ENCODE measurements around the gene BMP7.

BMP7 gene

DNA sequence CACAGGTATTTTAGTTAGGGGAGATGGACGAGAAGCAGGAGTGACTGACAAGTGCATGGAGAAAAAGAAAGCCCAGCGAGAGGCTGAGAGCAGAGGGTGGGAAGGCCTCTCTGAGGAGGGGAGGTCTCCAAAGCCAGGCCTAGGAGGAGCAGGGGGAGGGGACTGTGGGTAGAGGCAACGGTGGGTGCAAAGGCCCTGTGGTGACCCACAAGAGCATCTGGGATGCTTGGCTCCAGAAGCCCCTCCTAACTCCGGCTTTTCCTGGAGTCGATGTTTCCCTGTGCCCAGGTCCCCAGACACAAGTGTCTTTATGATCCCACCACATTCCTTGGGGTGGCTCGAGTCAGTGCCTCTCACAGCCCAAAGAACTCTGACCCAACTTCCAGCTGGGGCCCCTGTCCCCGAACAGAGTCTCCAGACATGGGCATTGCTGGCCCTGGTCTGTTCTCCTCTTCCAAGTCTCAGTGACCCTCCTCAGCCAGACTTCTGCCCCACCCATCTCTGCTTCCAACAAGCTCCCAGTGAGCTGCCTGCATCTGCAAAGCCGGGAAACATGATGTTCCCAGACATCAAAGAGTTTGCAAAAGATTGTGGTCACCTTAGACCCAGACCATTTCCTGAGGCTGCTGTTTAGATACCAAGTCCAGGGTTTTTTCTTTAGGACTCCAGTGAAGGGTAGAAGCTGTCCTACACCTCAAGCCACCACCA is 11.1 kb upstream of the BMP7 start:
- Histone ChIP-seq H3K27me3 (replicated peaks; ENCODE audit: control insufficient read depth, insufficient read depth, low read length, poor library complexity, severe bottlenecking) (no peaks in the 10 kb centered on the region), H3K4me3 (ENCODE audit: insufficient read depth, low read depth, low read length, poor library complexity, severe bottlenecking) (no peak overlapping the region), H3K9me3 (ENCODE audit: control insufficient read depth, low read length) (no peaks in the 10 kb centered on the region), H3K27ac (ENCODE audit: insufficient read depth, low read length, poor library complexity, severe bottlenecking) (no peak overlapping the region), H3K4me1 (ENCODE audit: control insufficient read depth, insufficient read depth, low read length, poor library complexity, severe bottlenecking) (no peaks in the 10 kb centered on the region), H3K36me3 (ENCODE audit: control insufficient read depth, insufficient read depth, low read length) (no peaks in the 10 kb centered on the region)
- DNase-seq = no peak

DNA sequence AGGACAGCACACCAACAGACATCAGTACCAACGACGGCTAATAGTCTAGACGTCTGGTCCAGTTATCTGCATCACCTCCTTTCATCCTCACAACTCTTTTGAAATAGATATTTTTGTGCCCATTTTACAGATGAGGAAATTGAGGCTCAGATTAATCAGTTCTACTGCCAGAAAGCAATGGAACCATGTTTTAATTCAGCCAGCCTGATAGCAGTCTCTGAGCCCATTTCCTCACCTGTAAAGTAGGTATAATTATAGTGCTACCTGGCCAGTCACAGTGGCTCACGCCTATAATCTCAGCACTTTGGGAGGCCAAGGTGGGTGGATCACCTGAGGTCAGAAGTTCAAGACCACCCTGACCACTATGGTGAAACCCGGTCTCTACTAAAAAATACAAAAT is 9.8 kb upstream of the BMP7 start:
- Histone ChIP-seq H3K9me3 (ENCODE audit: control insufficient read depth, low read length) (no peaks in the 10 kb centered on the region), H3K4me1 (ENCODE audit: control insufficient read depth, insufficient read depth, low read length, poor library complexity, severe bottlenecking) (no peaks in the 10 kb centered on the region), H3K4me3 (ENCODE audit: insufficient read depth, low read depth, low read length, poor library complexity, severe bottlenecking) (no peak overlapping the region), H3K27ac (ENCODE audit: insufficient read depth, low read length, poor library complexity, severe bottlenecking) (no peak overlapping the region), H3K36me3 (ENCODE audit: control insufficient read depth, insufficient read depth, low read length) (no peaks in the 10 kb centered on the region), H3K27me3 (replicated peaks; ENCODE audit: control insufficient read depth, insufficient read depth, low read length, poor library complexity, severe bottlenecking) (no peaks in the 10 kb centered on the region)
- DNase-seq = no peak

DNA sequence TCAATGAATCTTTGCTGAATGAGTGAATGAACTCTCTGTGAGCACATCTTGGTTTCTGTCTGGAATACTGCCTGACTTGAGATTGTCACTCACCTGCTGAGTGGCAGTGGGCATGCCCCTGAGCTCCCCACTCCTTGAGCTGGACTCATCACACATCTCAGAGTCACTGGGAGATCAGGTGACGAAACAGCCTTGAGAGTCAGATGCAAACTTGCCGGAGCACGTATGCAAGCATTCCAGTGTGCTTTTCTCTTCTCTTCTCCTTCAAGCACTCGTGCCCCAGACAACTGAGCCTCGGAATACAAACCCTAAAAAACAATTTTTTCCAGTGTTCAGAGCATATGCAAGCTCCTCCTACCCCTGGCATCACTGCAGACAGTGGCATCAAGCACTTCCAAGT is 9.4 kb upstream of the BMP7 start:
- H3K27me3 ChIP-seq (replicated peaks; ENCODE audit: control insufficient read depth, insufficient read depth, low read length, poor library complexity, severe bottlenecking) = no peaks in the 10 kb centered on the region
- no peak overlapping the region for H3K4me3 ChIP-seq (ENCODE audit: insufficient read depth, low read depth, low read length, poor library complexity, severe bottlenecking)
- H3K27ac ChIP-seq (ENCODE audit: insufficient read depth, low read length, poor library complexity, severe bottlenecking) = no peak overlapping the region
- DNase-seq = no peak
- no peaks in the 10 kb centered on the region for H3K9me3 ChIP-seq (ENCODE audit: control insufficient read depth, low read length)
- H3K4me1 ChIP-seq (ENCODE audit: control insufficient read depth, insufficient read depth, low read length, poor library complexity, severe bottlenecking) = no peaks in the 10 kb centered on the region
- no peaks in the 10 kb centered on the region for H3K36me3 ChIP-seq (ENCODE audit: control insufficient read depth, insufficient read depth, low read length)

DNA sequence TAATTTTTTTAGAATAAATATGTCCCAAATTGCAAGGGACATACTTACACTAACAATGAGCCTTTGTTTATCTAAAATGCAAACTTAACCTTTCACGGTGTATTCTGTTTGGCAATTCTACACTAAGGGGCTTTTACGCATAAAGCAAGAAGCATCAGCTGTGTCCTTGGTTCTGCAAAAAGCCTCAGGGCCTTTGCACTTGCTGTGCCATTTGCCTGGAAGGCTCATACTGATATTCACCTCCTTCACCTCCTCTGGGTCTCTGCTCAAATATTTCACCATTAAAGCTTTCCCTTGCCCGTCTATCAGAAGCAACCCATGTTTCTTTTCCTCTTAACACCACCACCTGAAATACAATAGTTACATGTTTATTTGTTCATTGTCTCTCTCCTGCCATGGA is 8.9 kb upstream of the BMP7 start:
- Histone ChIP-seq H3K4me1 (ENCODE audit: control insufficient read depth, insufficient read depth, low read length, poor library complexity, severe bottlenecking) (no peaks in the 10 kb centered on the region), H3K36me3 (ENCODE audit: control insufficient read depth, insufficient read depth, low read length) (no peaks in the 10 kb centered on the region), H3K9me3 (ENCODE audit: control insufficient read depth, low read length) (no peaks in the 10 kb centered on the region), H3K4me3 (ENCODE audit: insufficient read depth, low read depth, low read length, poor library complexity, severe bottlenecking) (no peak overlapping the region), H3K27me3 (replicated peaks; ENCODE audit: control insufficient read depth, insufficient read depth, low read length, poor library complexity, severe bottlenecking) (no peaks in the 10 kb centered on the region), H3K27ac (ENCODE audit: insufficient read depth, low read length, poor library complexity, severe bottlenecking) (no peak overlapping the region)
- DNase-seq = no peak

DNA sequence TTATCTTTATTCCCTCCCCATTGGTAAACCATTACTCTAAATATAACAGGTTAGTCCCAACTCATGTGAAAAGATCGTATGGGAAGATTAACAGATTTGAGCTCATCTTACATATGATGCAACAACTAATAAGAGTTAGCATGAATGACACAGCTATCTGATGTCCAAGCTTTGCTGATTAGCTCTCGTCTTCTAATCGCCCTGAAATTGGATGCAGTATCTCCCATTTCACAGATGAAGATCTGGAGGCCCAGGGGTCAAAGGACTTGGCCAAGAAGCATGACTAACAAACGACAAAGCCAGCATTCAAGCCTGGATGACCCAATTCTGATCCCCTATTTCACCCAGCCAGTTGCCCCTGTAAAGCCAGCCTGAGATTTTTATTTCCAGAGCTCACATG is 8.4 kb upstream of the BMP7 start:
- DNase-seq = no peak
- no peaks in the 10 kb centered on the region for H3K27me3 ChIP-seq (replicated peaks; ENCODE audit: control insufficient read depth, insufficient read depth, low read length, poor library complexity, severe bottlenecking)
- no peaks in the 10 kb centered on the region for H3K4me1 ChIP-seq (ENCODE audit: control insufficient read depth, insufficient read depth, low read length, poor library complexity, severe bottlenecking)
- no peaks in the 10 kb centered on the region for H3K9me3 ChIP-seq (ENCODE audit: control insufficient read depth, low read length)
- H3K27ac ChIP-seq (ENCODE audit: insufficient read depth, low read length, poor library complexity, severe bottlenecking) = no peak overlapping the region
- no peak overlapping the region for H3K4me3 ChIP-seq (ENCODE audit: insufficient read depth, low read depth, low read length, poor library complexity, severe bottlenecking)
- H3K36me3 ChIP-seq (ENCODE audit: control insufficient read depth, insufficient read depth, low read length) = no peaks in the 10 kb centered on the region

DNA sequence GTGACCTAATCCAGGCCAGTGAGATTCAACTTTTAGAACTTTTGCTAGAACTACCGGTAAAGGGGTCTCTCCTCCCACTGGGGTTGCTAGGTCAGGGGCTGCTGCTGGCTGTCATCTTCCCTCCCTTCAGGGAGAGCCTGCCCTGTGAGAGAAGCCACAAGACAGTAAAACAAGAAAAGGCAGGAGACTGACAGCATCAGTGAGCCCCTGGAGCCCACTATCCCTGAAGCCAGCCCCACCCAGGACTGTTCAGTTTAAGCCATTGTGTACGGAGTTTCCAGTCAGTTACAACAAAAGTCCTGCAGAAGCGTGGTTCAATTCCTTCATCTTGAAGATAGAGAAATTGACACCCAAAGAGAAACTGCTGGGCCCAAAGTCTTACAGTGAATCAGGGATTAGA is 7.9 kb upstream of the BMP7 start:
- H3K27ac ChIP-seq (ENCODE audit: insufficient read depth, low read length, poor library complexity, severe bottlenecking) = no peak overlapping the region
- H3K36me3 ChIP-seq (ENCODE audit: control insufficient read depth, insufficient read depth, low read length) = no peaks in the 10 kb centered on the region
- H3K4me1 ChIP-seq (ENCODE audit: control insufficient read depth, insufficient read depth, low read length, poor library complexity, severe bottlenecking) = no peaks in the 10 kb centered on the region
- no peaks in the 10 kb centered on the region for H3K9me3 ChIP-seq (ENCODE audit: control insufficient read depth, low read length)
- H3K27me3 ChIP-seq (replicated peaks; ENCODE audit: control insufficient read depth, insufficient read depth, low read length, poor library complexity, severe bottlenecking) = no peaks in the 10 kb centered on the region
- no peak overlapping the region for H3K4me3 ChIP-seq (ENCODE audit: insufficient read depth, low read depth, low read length, poor library complexity, severe bottlenecking)
- no peak for DNase-seq

DNA sequence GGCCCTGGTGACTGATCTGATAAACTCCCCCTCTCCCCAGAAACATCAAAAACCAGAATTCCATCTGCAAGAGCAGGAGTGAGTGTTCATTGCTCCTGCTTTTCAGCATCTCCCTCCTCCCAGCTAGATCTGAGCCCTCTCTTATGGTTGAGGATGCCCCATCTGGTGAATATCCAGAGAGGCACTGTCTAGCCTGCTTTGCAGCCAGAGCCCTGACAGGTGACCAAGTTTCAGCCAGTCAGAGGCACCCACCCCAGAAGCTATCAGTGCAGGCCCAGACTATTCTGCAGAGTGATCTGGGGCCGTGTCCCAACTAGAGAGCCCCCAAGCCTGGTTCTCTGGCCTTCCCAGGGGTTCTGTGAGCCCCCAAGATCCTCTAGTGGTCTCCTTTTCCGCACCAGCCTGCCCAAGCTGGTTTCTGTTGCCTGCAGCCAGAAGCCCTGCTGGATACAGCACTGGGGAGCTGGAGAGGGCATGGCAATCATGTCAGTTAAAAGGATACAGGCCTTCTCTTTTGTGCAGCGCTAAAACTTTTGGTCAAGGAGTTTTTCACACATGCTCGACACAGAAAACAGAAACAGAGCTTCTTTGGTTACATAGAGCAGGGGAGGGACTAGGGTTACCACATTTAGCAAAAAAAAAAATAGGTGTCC is 6.6 kb upstream of the BMP7 start:
- no peak overlapping the region for H3K4me3 ChIP-seq (ENCODE audit: insufficient read depth, low read depth, low read length, poor library complexity, severe bottlenecking)
- H3K36me3 ChIP-seq (ENCODE audit: control insufficient read depth, insufficient read depth, low read length) = no peaks in the 10 kb centered on the region
- DNase-seq = no peak
- H3K4me1 ChIP-seq (ENCODE audit: control insufficient read depth, insufficient read depth, low read length, poor library complexity, severe bottlenecking) = no peaks in the 10 kb centered on the region
- H3K27me3 ChIP-seq (replicated peaks; ENCODE audit: control insufficient read depth, insufficient read depth, low read length, poor library complexity, severe bottlenecking) = no peaks in the 10 kb centered on the region
- H3K27ac ChIP-seq (ENCODE audit: insufficient read depth, low read length, poor library complexity, severe bottlenecking) = no peak overlapping the region
- no peaks in the 10 kb centered on the region for H3K9me3 ChIP-seq (ENCODE audit: control insufficient read depth, low read length)

DNA sequence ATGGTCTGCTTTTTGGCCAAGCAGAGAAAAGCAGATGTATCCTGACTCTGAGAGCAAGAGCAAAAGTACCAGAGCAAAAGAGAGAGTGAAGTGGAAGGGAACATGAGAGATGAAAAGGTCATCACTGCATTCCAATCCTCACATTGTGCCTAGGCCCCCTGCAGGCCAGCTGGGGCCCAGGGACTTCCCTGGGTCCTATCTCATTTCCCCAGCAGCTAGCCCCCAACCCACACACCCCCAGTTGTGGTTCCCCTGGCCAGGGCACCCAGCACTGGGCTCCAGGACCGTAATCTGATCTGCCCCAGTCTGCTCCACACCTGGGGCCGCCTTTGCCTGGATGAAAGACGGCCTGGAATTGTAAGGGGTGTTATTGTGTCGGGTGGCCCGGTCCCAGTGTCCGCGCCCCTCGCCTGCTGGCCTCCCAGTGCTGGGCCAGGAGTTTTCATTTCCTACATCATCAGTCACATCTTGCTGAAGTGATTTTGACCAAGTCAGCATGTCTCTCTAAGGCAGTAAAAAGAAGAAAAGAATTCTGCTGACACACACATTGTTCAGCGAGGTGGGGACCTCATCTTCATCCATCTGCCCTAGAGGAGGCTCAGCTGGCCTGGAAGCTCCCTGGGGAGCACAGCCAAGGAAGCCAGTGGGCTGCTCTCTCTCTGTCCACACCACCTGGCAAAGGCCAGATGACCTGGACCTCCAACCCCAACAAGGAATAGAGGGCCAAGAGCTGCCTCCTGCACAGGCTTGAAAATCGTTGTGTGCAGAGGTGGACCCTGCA is 4.0 kb upstream of the BMP7 start:
- Histone ChIP-seq H3K9me3 (ENCODE audit: control insufficient read depth, low read length) (no peaks in the 10 kb centered on the region), H3K4me3 (ENCODE audit: insufficient read depth, low read depth, low read length, poor library complexity, severe bottlenecking) (no peak overlapping the region), H3K36me3 (ENCODE audit: control insufficient read depth, insufficient read depth, low read length) (no peaks in the 10 kb centered on the region), H3K27me3 (replicated peaks; ENCODE audit: control insufficient read depth, insufficient read depth, low read length, poor library complexity, severe bottlenecking) (peaks cover 6% of the 10 kb centered on the region), H3K4me1 (ENCODE audit: control insufficient read depth, insufficient read depth, low read length, poor library complexity, severe bottlenecking) (no peaks in the 10 kb centered on the region), H3K27ac (ENCODE audit: insufficient read depth, low read length, poor library complexity, severe bottlenecking) (no peak overlapping the region)
- no peak for DNase-seq

DNA sequence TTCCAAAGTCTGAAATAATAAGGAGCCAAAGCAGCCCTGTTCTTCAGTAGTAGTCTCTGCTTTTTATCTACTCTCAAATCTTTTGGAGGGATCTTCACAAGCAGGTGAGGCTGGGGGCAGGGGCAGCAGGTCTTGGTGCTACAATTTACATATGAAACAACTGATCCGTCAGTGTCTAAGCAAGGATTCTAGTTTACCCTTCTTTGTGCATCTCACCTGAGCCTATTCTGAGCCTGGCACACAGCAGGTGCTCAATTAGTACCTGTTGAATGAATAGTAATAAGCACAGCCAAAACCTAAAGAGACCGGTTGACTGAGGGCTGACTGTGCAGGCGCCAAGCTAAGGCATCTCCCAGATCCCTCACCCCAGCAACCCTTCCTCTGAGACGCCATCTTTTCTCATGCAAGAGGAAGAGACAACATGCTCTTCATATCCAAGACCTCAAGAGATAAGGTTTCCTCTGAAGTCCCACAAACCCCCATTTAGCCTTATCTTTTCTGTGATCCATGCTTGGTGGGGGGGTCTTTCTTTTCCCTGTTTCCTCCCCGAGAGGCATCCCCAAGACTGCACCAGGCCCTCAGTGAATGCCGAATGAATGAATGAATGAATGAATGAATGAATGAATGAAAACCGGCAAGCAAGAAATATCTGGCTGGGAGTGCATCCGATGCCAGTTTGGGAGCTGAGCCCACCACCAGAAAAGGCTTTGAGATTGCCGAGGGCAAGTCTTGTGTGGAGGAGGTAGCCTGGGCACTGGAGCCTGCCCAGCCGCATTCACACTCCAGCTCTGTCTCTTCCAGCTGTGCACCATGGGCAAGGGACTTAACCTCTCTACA is 2.9 kb upstream of the BMP7 start:
- no peak overlapping the region for H3K27ac ChIP-seq (ENCODE audit: insufficient read depth, low read length, poor library complexity, severe bottlenecking)
- no peak for DNase-seq
- no peaks in the 10 kb centered on the region for H3K36me3 ChIP-seq (ENCODE audit: control insufficient read depth, insufficient read depth, low read length)
- H3K27me3 ChIP-seq (replicated peaks; ENCODE audit: control insufficient read depth, insufficient read depth, low read length, poor library complexity, severe bottlenecking) = peaks cover 6% of the 10 kb centered on the region
- no peaks in the 10 kb centered on the region for H3K9me3 ChIP-seq (ENCODE audit: control insufficient read depth, low read length)
- no peaks in the 10 kb centered on the region for H3K4me1 ChIP-seq (ENCODE audit: control insufficient read depth, insufficient read depth, low read length, poor library complexity, severe bottlenecking)
- H3K4me3 ChIP-seq (ENCODE audit: insufficient read depth, low read depth, low read length, poor library complexity, severe bottlenecking) = no peak overlapping the region
